Activated B cell treated with CpG ODN at 0.5 μM for 24 hours (primary cell): Measurements from ENCODE around the gene SNX10. TPM values are rescaled to one million over a fixed set of nuclear protein-coding genes. Genes with fewer than 3 reads are reported as not detected.

Experiments
- ATAC-seq: fragments of 200-7000 bp; cut with Tn5 transposase; one replicate; pipeline ENCODE4 v1.10.0; 2021; ENCODE audit warnings: low read depth, mild to moderate bottlenecking, moderate library complexity
- CTCF ChIA-PET: fragments of 350-600 bp; sonication (Branson Sonifier 250); formaldehyde crosslinking; loops from one replicate; lab custom pipeline; 2021; ENCODE audit warnings: antibody characterized with exemption; lab: Charles Lee
- POLR2A ChIA-PET: fragments of 350-600 bp; sonication (Branson Sonifier 250); formaldehyde crosslinking; loops from one replicate; lab custom pipeline; 2021; ENCODE audit warnings: antibody characterized with exemption; lab: Charles Lee
- DNase-seq: peaks from one replicate; pipeline ENCODE4 v3.0.0; 2022
- H3K27ac Mint-ChIP-seq: one replicate; pipeline ENCODE4 v1.8.0; 2020; ENCODE audit warnings: mixed read lengths
- H3K27me3 Mint-ChIP-seq: one replicate; pipeline ENCODE4 v1.8.0; 2021; ENCODE audit warnings: mixed read lengths
- H3K36me3 Mint-ChIP-seq: one replicate; pipeline ENCODE4 v1.8.0; 2021; ENCODE audit warnings: low read depth, mixed read lengths
- H3K4me1 Mint-ChIP-seq: one replicate; pipeline ENCODE4 v1.8.0; 2021; ENCODE audit warnings: mixed read lengths
- H3K4me3 Mint-ChIP-seq: one replicate; pipeline ENCODE4 v1.8.0; 2020; ENCODE audit warnings: mild to moderate bottlenecking, mixed read lengths
- H3K9me3 Mint-ChIP-seq: one replicate; pipeline ENCODE4 v1.8.0; 2020; ENCODE audit warnings: mixed read lengths
- CTCF ChIP-seq: fragments of 200-600 bp; IDR thresholded peaks from one replicate; pipeline ENCODE4 v1.8.0; 2022; ENCODE audit warnings: antibody characterized with exemption, mild to moderate bottlenecking
- intact Hi-C: fragments of 100-400 bp; cut with micrococcal nuclease; formaldehyde crosslinking; loops from one replicate; pipeline ENCODE4 v1.15.1; 2024
- total RNA-seq: library from RNA; stranded (reverse); gene quantifications from 2 replicates; pipeline ENCODE4 v1.2.3, GENCODE V29; 2022

The SNX10 gene
- total RNA-seq, 1 donor from 2014 or later = 32.3 TPM

DNA sequence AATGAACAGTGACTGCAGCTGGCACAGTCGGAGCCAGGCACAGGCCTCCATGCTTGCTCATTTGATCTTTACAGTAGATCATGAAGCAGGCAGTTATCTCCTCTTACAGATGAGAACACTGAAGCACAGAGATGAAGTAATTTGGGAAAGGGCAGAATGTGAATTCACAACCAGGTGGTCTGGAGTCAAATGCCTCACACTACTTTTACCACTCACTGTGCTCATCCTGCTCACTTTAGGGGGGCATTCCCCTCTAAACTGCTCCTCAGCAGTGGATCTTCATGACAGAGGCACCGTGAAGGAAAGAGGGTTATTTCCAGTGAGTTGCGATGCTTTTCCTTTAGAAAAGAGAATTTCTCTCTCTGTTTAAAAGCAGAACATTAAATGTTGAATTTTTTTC lies 15.1 kb downstream of the SNX10 start:
- peaks cover 70% of the 10 kb centered on the region for H3K4me1 Mint-ChIP-seq
- intact Hi-C loops = no loop called here
- peak overlapping the region; percentile 68 for H3K27ac Mint-ChIP-seq
- no peak for TF ChIP-seq CTCF
- ATAC-seq = no peak
- no peaks in the 10 kb centered on the region for H3K9me3 Mint-ChIP-seq
- ChIA-PET CTCF (no interaction called here), POLR2A (interaction anchor here (1.8 kb wide), 1 partner anchor 107 kb away, joined by 5 read pairs; the partner anchor contains the start of gene HNRNPA2B1)
- H3K36me3 Mint-ChIP-seq = peaks cover 69% of the 10 kb centered on the region
- no peaks in the 10 kb centered on the region for H3K27me3 Mint-ChIP-seq
- DNase-seq = no peak
- H3K4me3 Mint-ChIP-seq = no peak overlapping the region

DNA sequence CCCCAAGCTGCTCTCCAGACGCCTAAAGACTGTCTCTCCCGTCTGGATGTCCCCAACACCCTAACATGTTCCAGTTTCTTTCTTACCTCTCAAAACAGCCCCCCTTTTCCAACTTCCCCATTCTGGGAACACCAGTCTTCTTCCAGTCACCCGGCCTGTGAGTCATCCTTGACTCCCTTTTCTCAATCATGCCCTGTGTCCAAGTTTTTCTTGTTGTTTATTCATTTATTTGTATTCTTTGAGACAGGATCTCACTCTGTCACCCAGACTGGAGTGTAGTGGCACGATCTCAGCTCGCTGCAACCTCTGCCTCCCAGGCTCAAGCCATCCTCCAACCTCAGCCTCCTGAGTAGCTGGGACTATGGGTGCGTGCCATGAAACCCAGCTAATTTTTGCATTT lies 15.6 kb downstream of the SNX10 start:
- H3K27ac Mint-ChIP-seq = peak overlapping the region; percentile 68
- no peaks in the 10 kb centered on the region for H3K9me3 Mint-ChIP-seq
- no peak overlapping the region for H3K4me3 Mint-ChIP-seq
- POLR2A ChIA-PET = interaction anchor here (0.7 kb wide), 2 partner anchors 9 to 1602 kb away, joined by 3 read pairs; no protein-coding TSS in a partner anchor
- H3K36me3 Mint-ChIP-seq = peaks cover 67% of the 10 kb centered on the region
- ATAC-seq = no peak
- H3K27me3 Mint-ChIP-seq = no peaks in the 10 kb centered on the region
- no peak for DNase-seq
- intact Hi-C loops = no loop called here
- CTCF ChIA-PET = no interaction called here
- H3K4me1 Mint-ChIP-seq = peaks cover 68% of the 10 kb centered on the region
- TF ChIP-seq CTCF = no peak

GRCh38 chr7:26307791-26308190 lies 16.1 kb downstream of the SNX10 start:
- intact Hi-C loops = no loop called here
- no peak overlapping the region for H3K4me3 Mint-ChIP-seq
- H3K9me3 Mint-ChIP-seq = no peaks in the 10 kb centered on the region
- no peak for TF ChIP-seq CTCF
- peaks cover 61% of the 10 kb centered on the region for H3K36me3 Mint-ChIP-seq
- no peaks in the 10 kb centered on the region for H3K27me3 Mint-ChIP-seq
- peaks cover 67% of the 10 kb centered on the region for H3K4me1 Mint-ChIP-seq
- DNase-seq (no peak), ATAC-seq (no peak)
- ChIA-PET CTCF (no interaction called here), POLR2A (interaction anchor here (0.7 kb wide), 2 partner anchors 10 to 1603 kb away, joined by 3 read pairs; no protein-coding TSS in a partner anchor)
- peak overlapping the region; percentile 33 for H3K27ac Mint-ChIP-seq

DNA sequence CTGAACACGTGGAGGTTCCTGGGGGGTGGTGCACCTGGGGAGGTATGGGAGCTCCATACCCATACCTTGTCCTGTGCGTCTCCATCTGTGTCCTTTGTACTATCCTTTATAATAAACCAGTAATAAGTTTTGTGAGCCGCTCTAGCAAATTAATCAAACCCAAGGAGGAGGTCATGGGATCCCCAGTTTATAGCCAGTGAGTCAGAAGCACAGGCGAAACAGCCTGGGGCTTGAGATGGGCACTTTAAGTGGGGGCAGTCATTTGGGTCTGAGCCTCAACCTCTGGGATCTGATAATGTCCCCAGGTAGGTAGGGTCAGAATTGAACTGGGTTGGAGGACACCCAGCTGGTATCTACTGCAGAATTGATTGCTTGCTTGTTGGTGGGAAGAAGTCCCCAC lies 16.9 kb downstream of the SNX10 start:
- ATAC-seq (no peak), DNase-seq (no peak)
- CTCF ChIA-PET = interaction anchor here (1.1 kb wide), 1 partner anchor 12 kb away, joined by 4 read pairs; no protein-coding TSS in a partner anchor
- no peak for TF ChIP-seq CTCF
- peaks cover 56% of the 10 kb centered on the region for H3K36me3 Mint-ChIP-seq
- POLR2A ChIA-PET = no interaction called here
- no peak overlapping the region for H3K27ac Mint-ChIP-seq
- peaks cover 66% of the 10 kb centered on the region for H3K4me1 Mint-ChIP-seq
- H3K27me3 Mint-ChIP-seq = no peaks in the 10 kb centered on the region
- no peaks in the 10 kb centered on the region for H3K9me3 Mint-ChIP-seq
- H3K4me3 Mint-ChIP-seq = no peak overlapping the region
- intact Hi-C loops = no loop called here

DNA sequence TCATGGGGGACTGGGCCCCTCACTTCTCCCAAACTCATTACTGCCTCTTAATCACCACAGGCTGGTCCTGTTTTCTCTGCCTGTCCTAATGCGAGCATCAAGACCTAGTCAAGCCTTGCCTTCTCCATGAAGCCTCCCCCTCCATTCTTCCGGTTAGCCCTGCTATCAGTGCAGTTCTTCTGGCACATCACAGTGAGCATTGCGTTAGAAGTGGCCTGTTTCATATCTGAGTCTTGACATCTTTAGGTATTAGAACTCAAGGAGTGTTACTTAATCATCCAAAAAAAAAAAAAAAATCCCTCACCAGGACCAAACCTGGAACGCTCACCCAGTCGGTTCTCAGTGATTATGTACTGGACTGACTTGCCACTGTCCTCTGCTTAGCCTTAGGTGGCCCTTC lies 17.4 kb downstream of the SNX10 start:
- ATAC-seq (no peak), DNase-seq (no peak)
- no peak for TF ChIP-seq CTCF
- H3K4me3 Mint-ChIP-seq = no peak overlapping the region
- no peaks in the 10 kb centered on the region for H3K9me3 Mint-ChIP-seq
- peak overlapping the region; percentile 8 for H3K27ac Mint-ChIP-seq
- ChIA-PET CTCF (interaction anchor here (1.1 kb wide), 1 partner anchor 12 kb away, joined by 4 read pairs; no protein-coding TSS in a partner anchor), POLR2A (interaction anchor here (2.1 kb wide), 1 partner anchor 15 kb away, joined by 12 read pairs; no protein-coding TSS in a partner anchor)
- no peaks in the 10 kb centered on the region for H3K27me3 Mint-ChIP-seq
- peaks cover 56% of the 10 kb centered on the region for H3K36me3 Mint-ChIP-seq
- peaks cover 69% of the 10 kb centered on the region for H3K4me1 Mint-ChIP-seq
- intact Hi-C loops = no loop called here
